GM18505 (cell line): ENCODE results near the gene RAB20.
"Not testable (repeated sequence)": the region's sequence is repeated elsewhere in the genome, so short reads cannot be mapped to it uniquely, and the experiment has no call there.

Experiments used
- ATAC-seq: cut with Tn5 transposase; IDR thresholded peaks from one replicate; pipeline ENCODE4 v1.9.1; 2021; ENCODE audit not compliant: unreplicated experiment
- POLR2A ChIP-seq: IDR thresholded peaks from 4 replicates; pipeline ENCODE4 v1.6.1; 2011; ENCODE audit warnings: borderline replicate concordance; ENCODE audit not compliant: insufficient read depth, insufficient read length; ENCODE audit errors: extremely low read depth

Gene RAB20

GRCh38 chr13:110561344-110562035 is at the start of gene RAB20:
TSS of gene RAB20 (minus strand) at chr13:110561722. CDS start at chr13:110561519, 203 bp downstream.
- peak; percentile 69 for ATAC-seq
- no peak for TF ChIP-seq POLR2A

GRCh38 chr13:110610955-110611595 is 49.6 kb upstream of the RAB20 start:
- ATAC-seq = no peak
- no peak for TF ChIP-seq POLR2A

- no peak for TF ChIP-seq POLR2A
- no peak for ATAC-seq
Observed at GRCh38 chr13:110607675-110608224, 46.2 kb upstream of the RAB20 start.

- ATAC-seq = not testable (repeated sequence)
Observed at GRCh38 chr13:110606281-110606680, 44.8 kb upstream of the RAB20 start.

GRCh38 chr13:110605132-110605531 is 43.6 kb upstream of the RAB20 start:
- no peak for TF ChIP-seq POLR2A
- no peak for ATAC-seq

- ATAC-seq = no peak
- TF ChIP-seq POLR2A = no peak
Observed at GRCh38 chr13:110600980-110601379, 39.5 kb upstream of the RAB20 start.

- ATAC-seq = no peak
- TF ChIP-seq POLR2A = no peak
Observed at GRCh38 chr13:110600261-110600819, 38.8 kb upstream of the RAB20 start.

GRCh38 chr13:110597041-110597689 is 35.6 kb upstream of the RAB20 start:
- TF ChIP-seq POLR2A = no peak
- ATAC-seq = no peak

- peak; percentile 55 for ATAC-seq
- TF ChIP-seq POLR2A = no peak
Observed at GRCh38 chr13:110593430-110594130, 32.1 kb upstream of the RAB20 start.

GRCh38 chr13:110592665-110593064 is 31.1 kb upstream of the RAB20 start:
- TF ChIP-seq POLR2A = no peak
- ATAC-seq = no peak

GRCh38 chr13:110590577-110590976 is 29.1 kb upstream of the RAB20 start:
- no peak for ATAC-seq
- TF ChIP-seq POLR2A = no peak

GRCh38 chr13:110589793-110590390 is 28.4 kb upstream of the RAB20 start:
- ATAC-seq = no peak
- TF ChIP-seq POLR2A = no peak
